H1 (cell line): ENCODE measurements around the gene TMCC1. TPM values are rescaled to one million over a fixed set of nuclear protein-coding genes. Genes with fewer than 3 reads are reported as not detected.

ENCODE experiments used
- CTCF ChIA-PET: fragments of 300-600 bp; sonication (Branson Sonifier 250); formaldehyde crosslinking; loops from one replicate; lab custom pipeline; 2021; ENCODE audit not compliant: partially characterized antibody; lab: Charles Lee
- POLR2A ChIA-PET: fragments of 300-600 bp; sonication (Branson Sonifier 250); formaldehyde crosslinking; loops from one replicate; lab custom pipeline; 2021; ENCODE audit warnings: inconsistent platforms; ENCODE audit not compliant: partially characterized antibody; lab: Charles Lee
- DNase-seq, 2 experiments: peaks; one replicate each; pipeline versions ENCODE4 v3.0.0 to v3.0.0-alpha.2; 2010 to 2022; ENCODE audit warnings: low spot score in 2 of 2, low read depth in 1 of 2, mixed read lengths in 1 of 2
- FAIRE-seq: peaks from 2 replicates; lab custom pipeline; 2011; peaks lifted over from hg19 to GRCh38; lab: Jason Lieb, UNC
- H2AFZ ChIP-seq: 2 replicates; pipeline ENCODE4 v1.8.1; 2012; ENCODE audit warnings: low read length, inconsistent platforms
- H2AK5ac ChIP-seq: 2 replicates; pipeline ENCODE4 v1.6.1; 2013; ENCODE audit warnings: low read depth, low read length
- H2BK120ac ChIP-seq: replicated peaks from 2 replicates; pipeline ENCODE3; 2013; ENCODE audit warnings: low read depth, low read length, inconsistent platforms
- H2BK12ac ChIP-seq: 2 replicates; pipeline ENCODE4 v1.6.1; 2013; ENCODE audit warnings: low read depth, low read length
- H2BK15ac ChIP-seq: 2 replicates; pipeline ENCODE4 v1.6.1; 2013; ENCODE audit warnings: low read length
- H2BK20ac ChIP-seq: 2 replicates; pipeline ENCODE4 v1.6.1; 2013; ENCODE audit warnings: low read length
- H2BK5ac ChIP-seq: 2 replicates; pipeline ENCODE4 v1.6.1; 2013; ENCODE audit warnings: low read depth, low read length
- H3K14ac ChIP-seq: 2 replicates; pipeline ENCODE4 v1.6.1; 2013; ENCODE audit warnings: inconsistent platforms; ENCODE audit not compliant: insufficient read length
- H3K18ac ChIP-seq: 2 replicates; pipeline ENCODE4 v1.6.1; 2013; ENCODE audit warnings: low read length; ENCODE audit errors: extremely low read depth
- H3K23ac ChIP-seq: 2 replicates; pipeline ENCODE4 v1.6.1; 2013; ENCODE audit warnings: inconsistent platforms; ENCODE audit not compliant: insufficient read length
- H3K23me2 ChIP-seq: 2 replicates; pipeline ENCODE4 v1.6.1; 2013; ENCODE audit warnings: low read depth, low read length
- H3K27ac ChIP-seq: 2 replicates; pipeline ENCODE4 v1.6.1; 2011; ENCODE audit warnings: low read depth, low read length, inconsistent platforms
- H3K27me3 ChIP-seq, 4 experiments: replicated peaks in 1 of 4; 1 replicate in 1 of 4; 2 replicates in 3 of 4; pipeline versions ENCODE4 v1.6.1 to v1.8.1; 2011 to 2013; ENCODE audit warnings: low read length in 3 of 4, mild to moderate bottlenecking in 3 of 4, inconsistent platforms in 2 of 4, mixed read lengths in 2 of 4, moderate library complexity in 1 of 4; ENCODE audit not compliant: control insufficient read depth in 3 of 4, insufficient read depth in 3 of 4; ENCODE audit errors: extremely low read depth in 1 of 4
- H3K36me3 ChIP-seq, 4 experiments: 2 replicates each; pipeline versions ENCODE4 v1.6.1 to v1.8.1; 2011 to 2013; ENCODE audit warnings: mild to moderate bottlenecking in 4 of 4, low read length in 3 of 4, moderate library complexity in 2 of 4, control low read depth in 1 of 4, inconsistent platforms in 1 of 4; ENCODE audit not compliant: insufficient read depth in 4 of 4, control insufficient read depth in 2 of 4
- H3K4ac ChIP-seq: replicated peaks from 2 replicates; pipeline ENCODE3; 2013; ENCODE audit warnings: low read length, low read depth, mixed read lengths, inconsistent platforms; ENCODE audit not compliant: insufficient read length
- H3K4me1 ChIP-seq, 4 experiments: replicated peaks in 1 of 4; 1 replicate in 1 of 4; 2 replicates in 3 of 4; pipeline versions ENCODE4 v1.6.1 to v1.8.1; 2011 to 2013; ENCODE audit warnings: low read length in 3 of 4, inconsistent platforms in 2 of 4, mixed read lengths in 1 of 4; ENCODE audit not compliant: insufficient read depth in 4 of 4, control insufficient read depth in 3 of 4
- H3K4me2 ChIP-seq, 2 experiments: 2 replicates each; pipeline versions ENCODE4 v1.6.1 to v1.8.1; 2011 to 2013; ENCODE audit warnings: low read depth in 2 of 2, low read length in 2 of 2, control low read depth in 1 of 2, inconsistent platforms in 1 of 2, mild to moderate bottlenecking in 1 of 2; ENCODE audit not compliant: insufficient read depth in 1 of 2
- H3K4me3 ChIP-seq, 4 experiments: fragments of 200-600, 300-600 bp in 1 of 4; sonication (generic), shearing (Covaris generic), sonication (Bioruptor Twin) in 1 of 4; 2 replicates each; pipeline versions ENCODE4 v1.5.1 to v1.8.1; 2011 to 2016; ENCODE audit warnings: low read length in 4 of 4, low read depth in 3 of 4, control low read depth in 2 of 4, inconsistent platforms in 2 of 4, mild to moderate bottlenecking in 2 of 4, mixed read lengths in 1 of 4, moderate library complexity in 1 of 4; ENCODE audit not compliant: insufficient read depth in 2 of 4; ENCODE audit errors: extremely low read depth in 1 of 4
- H3K56ac ChIP-seq: replicated peaks from 2 replicates; pipeline ENCODE3; 2013; ENCODE audit warnings: low read depth, mild to moderate bottlenecking, mixed read lengths, low read length, inconsistent platforms; ENCODE audit not compliant: insufficient read length
- H3K79me1 ChIP-seq: 2 replicates; pipeline ENCODE4 v1.6.1; 2013; ENCODE audit warnings: low read depth, low read length, control low read depth
- H3K79me2 ChIP-seq, 2 experiments: 2 replicates each; pipeline versions ENCODE4 v1.6.1 to v1.8.1; 2012 to 2013; ENCODE audit warnings: low read length in 2 of 2, mild to moderate bottlenecking in 2 of 2, inconsistent platforms in 1 of 2; ENCODE audit not compliant: insufficient read depth in 2 of 2, control insufficient read depth in 1 of 2
- H3K9ac ChIP-seq, 4 experiments: replicated peaks in 1 of 4; 1 replicate in 1 of 4; 2 replicates in 3 of 4; pipeline versions ENCODE4 v1.6.1 to v1.8.1; 2011 to 2013; ENCODE audit warnings: low read depth in 3 of 4, low read length in 3 of 4, control low read depth in 2 of 4, mild to moderate bottlenecking in 2 of 4, moderate library complexity in 2 of 4, inconsistent platforms in 1 of 4; ENCODE audit errors: extremely low read depth in 1 of 4
- H3K9me3 ChIP-seq, 2 experiments: 2 replicates each; pipeline versions ENCODE4 v1.6.1 to v1.8.1; 2012 to 2013; ENCODE audit warnings: mild to moderate bottlenecking in 2 of 2, moderate library complexity in 2 of 2, control low read depth in 1 of 2, inconsistent platforms in 1 of 2, low read depth in 1 of 2, low read length in 1 of 2, mixed read lengths in 1 of 2; ENCODE audit not compliant: insufficient read depth in 2 of 2
- H4K20me1 ChIP-seq, 2 experiments: replicated peaks in 1 of 2; 2 replicates each; pipeline versions ENCODE3 to v1.8.1; 2011 to 2013; ENCODE audit warnings: inconsistent platforms in 2 of 2, low read length in 2 of 2, mild to moderate bottlenecking in 1 of 2; ENCODE audit not compliant: insufficient read depth in 2 of 2, control insufficient read depth in 1 of 2
- H4K5ac ChIP-seq: 2 replicates; pipeline ENCODE4 v1.6.1; 2013; ENCODE audit warnings: low read length, low read depth, mixed read lengths, inconsistent platforms; ENCODE audit not compliant: insufficient read length
- H4K8ac ChIP-seq: 2 replicates; pipeline ENCODE4 v1.8.0; 2013; ENCODE audit warnings: mild to moderate bottlenecking, moderate library complexity, low read length, inconsistent platforms; ENCODE audit not compliant: insufficient read depth; ENCODE audit errors: extremely low read depth
- H4K91ac ChIP-seq: replicated peaks from 2 replicates; pipeline ENCODE3; 2013; ENCODE audit warnings: low read length, mixed read lengths, inconsistent platforms; ENCODE audit not compliant: insufficient read length
- EP300 ChIP-seq, 2 experiments: IDR thresholded peaks; 1 replicate in 1 of 2; 2 replicates in 1 of 2; pipeline ENCODE4 v1.6.1; 2011 to 2012; ENCODE audit warnings: low read depth in 2 of 2, low read length in 2 of 2, mild to moderate bottlenecking in 2 of 2, borderline replicate concordance in 1 of 2, inconsistent platforms in 1 of 2, moderate library complexity in 1 of 2
- JUN ChIP-seq: IDR thresholded peaks from 2 replicates; pipeline ENCODE4 v1.6.1; 2011; ENCODE audit warnings: low read depth, mild to moderate bottlenecking, improper control_type of control experiment, low read length
- KDM5A ChIP-seq: fragments of 200-600 bp; IDR thresholded peaks from 2 replicates; pipeline ENCODE4 v1.7.1; 2012; ENCODE audit warnings: mild to moderate bottlenecking, low read length, inconsistent platforms, mixed read lengths
- NANOG ChIP-seq: IDR thresholded peaks from 2 replicates; pipeline ENCODE4 v1.6.1; 2011; ENCODE audit warnings: low read length, low read depth, mild to moderate bottlenecking, inconsistent platforms; ENCODE audit not compliant: insufficient read depth, poor library complexity, severe bottlenecking
- POU5F1 ChIP-seq: IDR thresholded peaks from 2 replicates; pipeline ENCODE4 v1.6.1; 2011; ENCODE audit warnings: low read depth, mild to moderate bottlenecking, low read length, moderate library complexity
- RXRA ChIP-seq: IDR thresholded peaks from 2 replicates; pipeline ENCODE4 v1.6.1; 2011; ENCODE audit warnings: low read depth, mild to moderate bottlenecking, low read length, moderate library complexity; ENCODE audit not compliant: insufficient read depth
- SP4 ChIP-seq: IDR thresholded peaks from 2 replicates; pipeline ENCODE4 v1.6.1; 2012; ENCODE audit warnings: low read length, inconsistent platforms
- WGBS, 2 experiments: shearing (Covaris generic) in 1 of 2; methylation state at CpG; one replicate each; pipeline versions ENCODE4 v1.1.6 to v1.1.7; 2013 to 2015; ENCODE audit warnings: low lambda C conversion rate in 2 of 2, mixed read lengths in 2 of 2, inconsistent platforms in 1 of 2, low coverage in 1 of 2, missing lambda C conversion rate in 1 of 2; ENCODE audit not compliant: insufficient replicate concordance in 2 of 2, insufficient coverage in 1 of 2, insufficient read length in 1 of 2; ENCODE audit errors: extremely low coverage in 1 of 2, missing lambda C conversion rate in 1 of 2; 5-methylcytosine and 5-hydroxymethylcytosine counted together
- polyA plus RNA-seq, 7 experiments: library from polyadenylated mRNA; depleted of rRNA in 3 of 7; stranded (reverse) in 5 of 7; unstranded in 2 of 7; fragments of >200 nt in 5 of 7; fragments of 200-250 nt in 2 of 7; gene quantifications; 1 replicate in 5 of 7; 2 replicates in 1 of 7; 4 replicates in 1 of 7; pipeline versions ENCODE4 v1.2.1 to v1.2.3, GENCODE V29; 2011 to 2013; ENCODE audit warnings: missing spikeins in 2 of 7, mixed read lengths in 2 of 7
- total RNA-seq: library from RNA; stranded (reverse); fragmentation: NEBNext Ultra II Directional; extraction: Animal tissue kit (Norgen Biotek cat#: 25700); gene quantifications from 2 replicates; pipeline ENCODE4 v1.2.1, GENCODE V29; 2021

The TMCC1 gene
- total and polyA plus RNA-seq, 2 of the 8 experiments (the other 6 are each of a cell fraction or from before 2014, with no cell fraction given): 10.4 to 27.1 TPM

DNA sequence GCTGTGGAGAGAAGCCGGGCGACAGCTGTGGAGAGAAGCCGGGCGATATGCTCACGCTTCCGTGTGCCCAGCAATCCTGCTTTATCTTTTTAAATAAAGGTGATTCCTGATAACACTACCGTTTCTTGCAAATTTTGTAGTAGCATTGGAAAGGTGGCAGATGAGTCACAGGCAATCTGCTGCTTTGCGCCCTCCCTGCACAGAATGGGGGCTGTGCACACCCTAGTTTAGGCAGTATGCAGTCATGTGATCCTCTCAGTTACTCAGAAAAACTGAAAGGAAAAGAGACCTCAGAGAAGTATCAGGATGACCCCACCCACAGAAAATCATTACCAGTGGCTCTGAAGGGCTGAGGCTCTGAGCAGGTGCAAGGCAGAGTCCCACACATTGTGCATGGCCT, 24.9 kb upstream of the TMCC1 start:
- Histone ChIP-seq H3K4ac (no peak overlapping the region), H2BK5ac (no peak overlapping the region), H3K27me3 (no peaks in the 10 kb centered on the region), H2BK12ac (no peak overlapping the region), H2AK5ac (no peak overlapping the region), H3K27ac (no peak overlapping the region), H3K9me3 (no peaks in the 10 kb centered on the region; a peak in 1 of 4 replicates), H4K8ac (no peak overlapping the region), H4K20me1 (no peaks in the 10 kb centered on the region), H4K91ac (no peak overlapping the region), H2BK15ac (no peak overlapping the region), H3K36me3 (no peaks in the 10 kb centered on the region), H3K79me1 (no peaks in the 10 kb centered on the region), H2BK120ac (no peak overlapping the region), H2AFZ (no peak overlapping the region), H3K18ac (no peak overlapping the region), H3K14ac (no peak overlapping the region), H3K23me2 (no peaks in the 10 kb centered on the region), H3K4me3 (no peak overlapping the region), H3K9ac (no peak overlapping the region), H3K79me2 (no peaks in the 10 kb centered on the region), H2BK20ac (no peak overlapping the region), H3K23ac (no peak overlapping the region), H3K4me2 (no peak overlapping the region), H4K5ac (no peak overlapping the region), H3K56ac (no peak overlapping the region), H3K4me1 (no peaks in the 10 kb centered on the region)
- TF ChIP-seq SP4 (no peak), RXRA (no peak), NANOG (no peak), JUN (no peak), EP300 (IDR thresholded peaks at IDR 0.05; ENCODE audit: borderline replicate concordance in 1 of 2, low read depth in 2 of 2, low read length in 2 of 2) (no peak), POU5F1 (no peak), KDM5A (no peak)
- WGBS, 2 experiments: 95% methylated on average over 8 of the region's 8 CpGs; no CpG with 5 or more reads in 1 of the 2 experiments
- ChIA-PET CTCF (no interaction called here), POLR2A (no interaction called here)
- DNase-seq (no peak), FAIRE-seq (no peak)
